RKO (cell line): Measurements from ENCODE around the gene PLOD2.

Experiments used
- DNase-seq: peaks from one replicate; pipeline ENCODE4 v3.0.0-alpha.2; 2016; ENCODE audit warnings: low spot score

The PLOD2 gene

DNA sequence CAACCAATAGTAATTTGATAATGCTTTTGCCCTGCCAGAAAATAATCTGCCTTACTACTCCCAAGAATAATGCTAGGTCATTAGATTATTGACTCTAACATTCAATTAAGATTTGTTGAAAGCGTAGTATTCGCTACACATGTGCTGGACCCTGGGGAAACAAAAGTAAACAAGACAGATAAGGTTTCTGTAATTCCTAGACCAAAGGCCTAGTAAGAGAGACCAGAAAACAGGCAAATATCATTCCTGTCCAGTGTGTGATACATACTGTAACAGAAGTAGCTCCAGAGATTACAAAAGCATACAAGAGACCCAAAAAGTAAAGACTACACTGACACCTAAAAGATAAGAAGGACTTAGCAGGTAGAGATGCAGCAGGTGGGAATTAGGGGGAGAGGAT, 60.8 kb downstream of the PLOD2 start:
- DNase-seq, result no peak

DNA sequence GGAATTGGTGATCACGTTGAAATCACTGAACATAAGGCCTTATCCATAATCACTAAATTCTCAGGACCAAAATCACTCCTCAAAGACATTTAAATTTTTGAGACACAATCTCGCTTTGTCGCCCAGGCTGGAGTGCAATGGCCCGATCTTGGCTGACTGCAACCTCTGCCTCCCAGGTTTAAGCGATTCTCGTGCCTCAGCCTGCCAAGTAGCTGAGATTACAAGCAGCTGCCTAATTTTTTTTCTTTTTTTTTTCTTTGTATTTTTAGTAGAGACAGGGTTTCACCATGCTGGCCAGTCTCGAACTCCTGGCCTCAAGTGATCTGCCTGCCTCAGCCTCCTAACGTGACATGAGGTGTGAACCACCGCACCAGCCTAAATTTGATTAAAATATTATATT, 61.7 kb downstream of the PLOD2 start:
- no peak for DNase-seq

DNA sequence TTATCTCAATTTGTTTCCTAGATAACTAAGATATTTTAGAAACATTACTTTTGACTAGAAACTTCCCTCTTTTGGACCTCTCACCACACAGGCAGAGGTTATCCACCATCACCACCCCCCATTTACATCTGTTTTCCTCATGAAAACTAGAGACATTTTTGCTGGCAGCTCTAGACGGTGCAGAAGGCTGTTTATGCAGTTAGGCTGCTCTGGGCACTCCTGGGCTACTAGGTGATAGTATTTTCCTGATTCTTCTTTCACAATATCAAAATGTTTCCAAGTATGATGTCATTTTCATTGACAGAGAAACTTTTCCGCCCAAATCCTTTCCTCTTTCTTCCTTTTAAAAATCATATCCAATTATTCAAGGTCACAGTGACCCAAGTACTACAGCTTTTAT, 67.1 kb downstream of the PLOD2 start:
- DNase-seq, result no peak

DNA sequence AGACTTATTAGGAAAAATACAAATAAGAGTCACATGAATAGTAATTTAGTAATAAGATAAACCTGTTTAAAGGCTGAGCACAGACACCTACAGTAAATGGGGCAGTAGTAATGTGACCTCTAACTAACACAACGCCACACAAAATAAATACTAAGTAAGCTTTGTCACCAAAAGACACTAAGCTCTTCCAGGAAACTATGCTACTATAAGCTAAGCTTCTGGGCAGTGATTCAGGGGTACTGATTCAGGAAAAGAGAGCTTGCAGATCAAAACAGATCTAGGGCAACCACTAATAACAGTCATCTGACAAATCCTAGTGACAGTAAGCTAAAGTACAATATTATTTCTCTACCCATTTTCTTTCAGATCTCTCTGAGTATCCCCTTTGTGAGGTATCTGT, 68.8 kb downstream of the PLOD2 start:
- no peak for DNase-seq

DNA sequence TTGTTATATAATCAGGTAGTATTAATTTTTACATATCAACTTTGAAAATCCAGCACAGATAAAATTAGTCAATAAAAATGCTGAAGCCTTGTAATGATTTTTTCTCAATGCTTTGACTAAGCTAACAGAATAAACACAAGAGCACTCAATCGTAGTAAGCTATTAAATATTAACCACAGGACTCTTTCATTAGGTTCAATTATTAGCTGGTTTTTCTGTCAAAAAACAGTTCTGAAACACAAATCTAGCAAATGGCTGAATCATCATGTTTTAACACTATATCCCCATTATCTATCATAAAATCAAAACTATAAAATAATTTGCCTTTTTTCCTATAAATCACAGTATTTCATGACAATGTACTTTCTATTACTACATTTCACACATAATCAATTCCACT, 69.6 kb downstream of the PLOD2 start:
- no peak for DNase-seq

DNA sequence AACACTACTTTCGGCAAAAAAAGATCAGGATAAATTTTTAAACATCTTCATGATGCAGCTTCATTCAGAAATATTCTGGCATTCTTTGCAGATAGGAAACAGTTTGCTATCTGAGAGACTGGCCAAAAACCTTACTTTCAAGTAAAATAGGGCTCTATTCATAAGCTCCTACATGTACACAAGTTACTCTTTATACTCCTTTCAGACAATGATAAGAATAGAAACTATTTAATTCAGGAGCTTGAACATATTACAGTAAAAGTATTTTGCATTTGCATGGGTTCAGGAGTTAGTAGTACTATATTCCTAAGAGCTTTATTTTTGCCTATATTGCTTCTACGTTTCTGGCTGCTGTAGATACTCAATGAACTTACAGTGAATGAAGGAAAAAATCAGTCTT, 70.5 kb downstream of the PLOD2 start:
- no peak for DNase-seq

DNA sequence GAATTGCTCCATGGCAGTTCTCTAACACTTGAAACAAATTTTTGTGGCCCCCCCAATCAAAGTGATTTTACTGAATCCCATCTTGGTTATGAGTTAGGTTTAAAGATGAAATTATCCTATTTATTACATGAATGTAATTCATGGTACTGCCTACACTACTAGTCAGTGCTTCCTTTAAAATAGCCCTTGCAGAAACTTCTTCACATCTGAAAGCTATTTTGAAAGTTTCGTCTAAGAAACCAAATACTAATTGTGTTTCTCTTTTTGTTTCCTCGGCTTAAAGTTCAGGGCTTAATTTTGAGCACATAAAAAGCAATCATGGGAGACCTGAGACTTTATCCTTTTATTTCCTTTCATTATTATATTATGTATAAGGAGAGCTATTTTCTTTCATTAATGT, 72.1 kb downstream of the PLOD2 start:
- no peak for DNase-seq

DNA sequence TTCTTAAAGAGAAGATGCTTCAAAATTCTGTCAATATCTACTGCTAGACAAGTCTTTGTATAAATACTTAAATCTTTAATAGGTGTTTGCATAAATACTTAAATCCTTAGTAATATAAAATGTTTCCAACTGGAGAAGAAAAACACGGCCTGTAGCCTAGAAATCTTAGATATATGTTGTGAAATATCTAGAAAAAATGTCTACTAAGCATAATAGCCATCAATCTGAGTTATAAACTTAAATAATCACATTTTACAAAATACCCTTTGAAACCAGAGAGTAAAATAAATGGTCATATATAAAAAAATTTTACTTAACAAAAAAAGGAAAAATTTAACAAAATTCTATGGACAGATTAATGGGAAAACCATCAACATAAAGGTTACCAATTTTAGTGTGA, 73.9 kb downstream of the PLOD2 start:
- DNase-seq, result no peak

DNA sequence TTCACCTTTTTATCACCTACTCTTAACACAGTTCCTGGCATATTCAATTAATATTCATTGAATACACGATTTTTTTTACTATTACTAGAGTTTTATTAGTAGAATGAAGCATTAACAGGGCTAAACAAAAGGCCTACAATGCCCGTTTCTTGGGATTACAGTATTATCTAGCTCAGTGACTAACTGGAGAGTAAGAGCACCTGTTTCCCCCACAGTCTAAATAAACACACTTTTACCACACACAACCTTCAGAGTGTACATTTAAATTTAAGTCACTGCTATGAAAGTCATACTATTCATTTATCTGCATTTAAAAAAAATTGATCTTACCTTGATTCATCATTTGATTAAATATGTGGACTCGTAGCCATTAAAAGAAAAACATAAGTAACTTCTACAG, 74.8 kb downstream of the PLOD2 start:
- DNase-seq, result no peak

DNA sequence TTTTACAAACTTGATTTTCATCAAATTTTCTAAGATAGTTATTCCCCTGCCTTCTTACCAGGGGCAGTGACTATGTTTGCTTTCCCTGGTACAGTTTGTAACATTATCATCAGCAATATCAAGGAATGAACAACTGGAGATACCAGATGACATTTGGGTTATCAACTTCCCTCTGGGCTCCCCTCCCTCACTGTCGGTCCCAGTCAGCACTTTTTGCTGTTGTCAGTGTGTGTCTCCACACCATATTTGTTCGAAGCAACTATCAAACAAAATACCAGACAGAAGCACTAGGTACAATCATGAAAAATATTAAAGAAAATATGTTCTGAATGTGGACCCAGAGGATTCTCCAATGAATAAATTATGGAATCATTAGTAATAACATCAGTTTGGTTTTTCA, 75.3 kb downstream of the PLOD2 start:
- no peak for DNase-seq

DNA sequence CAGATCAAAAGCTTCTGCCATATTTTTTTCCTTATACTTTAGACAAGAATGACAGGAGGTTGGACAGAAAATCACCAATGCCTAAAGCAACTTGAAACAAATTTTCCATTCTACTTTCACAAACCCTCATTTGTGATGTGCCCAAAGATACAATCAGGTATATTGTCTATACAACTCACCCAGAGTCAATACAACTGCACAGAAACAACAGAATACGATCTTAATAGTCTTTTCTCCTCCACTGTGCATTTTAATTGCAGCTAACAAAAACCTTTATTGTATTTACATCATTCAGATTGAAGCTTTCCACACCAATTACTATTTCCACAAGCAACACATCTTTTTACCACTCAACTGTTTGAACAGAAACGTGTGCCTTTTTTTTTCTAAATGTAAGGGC, 80.4 kb downstream of the PLOD2 start:
- DNase-seq, result no peak

DNA sequence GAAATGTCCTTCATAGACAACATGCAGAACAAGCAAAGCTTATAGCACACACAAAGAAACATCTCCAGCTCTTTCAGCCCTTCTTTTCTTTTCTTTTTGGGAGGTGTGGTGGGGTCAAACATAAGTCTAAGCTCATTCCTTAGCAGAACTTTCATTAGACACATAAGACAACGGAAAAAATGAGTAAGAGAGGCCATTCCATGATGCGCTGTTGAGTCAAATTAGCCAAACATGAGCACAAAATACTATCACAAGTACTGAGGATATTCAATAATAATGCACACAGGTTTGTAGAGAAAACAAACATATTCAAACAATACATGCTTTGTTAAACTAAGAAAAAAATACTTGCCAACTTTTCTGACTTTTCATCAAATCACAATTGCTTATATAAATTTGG, 83.0 kb downstream of the PLOD2 start:
- DNase-seq, result peak; percentile 17

DNA sequence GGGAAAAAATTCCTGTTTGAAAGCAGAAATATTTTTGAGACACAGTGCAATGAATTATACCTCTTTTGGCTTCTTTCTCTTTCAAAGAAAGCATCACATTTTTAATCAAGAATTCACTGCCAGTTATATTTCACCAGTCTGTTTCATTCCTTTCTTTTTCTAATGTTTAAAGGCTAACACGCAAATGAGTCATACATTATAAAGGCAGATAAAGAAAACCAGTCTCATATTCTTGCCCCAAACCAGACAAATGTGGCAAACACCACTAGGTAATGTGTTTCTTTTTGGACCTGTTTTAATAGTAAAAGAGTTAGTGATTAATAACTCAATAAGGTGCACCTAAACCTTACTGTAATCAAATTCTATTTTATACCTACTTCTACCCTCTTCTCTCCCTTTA, 83.8 kb downstream of the PLOD2 start:
- no peak for DNase-seq

DNA sequence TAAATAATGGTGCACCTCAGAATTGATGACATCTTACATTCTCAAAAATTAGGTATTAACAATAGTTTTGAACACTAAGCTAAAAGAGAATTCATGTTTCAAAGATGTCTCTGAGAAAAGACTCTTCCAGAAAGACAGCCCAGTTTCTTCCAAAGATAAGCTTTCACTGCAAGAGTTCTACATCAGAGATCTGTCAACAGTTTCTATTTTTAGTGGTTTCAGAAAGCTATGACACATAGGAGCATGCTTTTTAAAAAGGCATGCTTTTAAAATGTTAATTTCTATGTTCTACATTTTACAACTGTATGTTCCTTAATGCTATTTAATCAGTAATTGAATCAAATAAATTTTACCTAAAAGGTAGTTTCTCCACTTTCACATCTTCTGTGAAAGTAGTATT, 88.2 kb downstream of the PLOD2 start:
- no peak for DNase-seq

DNA sequence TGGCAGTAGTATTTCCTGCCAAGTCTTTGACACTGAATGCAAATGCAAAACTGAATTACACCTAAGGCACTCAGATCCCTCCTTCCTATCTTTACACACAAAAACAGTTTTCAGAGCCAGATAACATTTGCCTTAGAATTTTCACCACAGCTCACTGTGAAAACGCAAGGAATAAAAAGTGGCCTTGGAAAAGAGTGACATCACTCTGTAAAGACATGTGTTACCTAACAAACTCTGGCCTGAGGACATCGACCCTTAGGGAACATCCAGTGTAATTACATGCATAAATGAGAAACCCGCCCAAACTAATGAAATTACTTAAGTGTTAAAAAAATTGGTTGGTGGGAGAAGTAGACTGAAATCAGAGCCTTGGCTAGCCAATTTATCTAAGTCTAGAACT, 88.9 kb downstream of the PLOD2 start:
- no peak for DNase-seq

DNA sequence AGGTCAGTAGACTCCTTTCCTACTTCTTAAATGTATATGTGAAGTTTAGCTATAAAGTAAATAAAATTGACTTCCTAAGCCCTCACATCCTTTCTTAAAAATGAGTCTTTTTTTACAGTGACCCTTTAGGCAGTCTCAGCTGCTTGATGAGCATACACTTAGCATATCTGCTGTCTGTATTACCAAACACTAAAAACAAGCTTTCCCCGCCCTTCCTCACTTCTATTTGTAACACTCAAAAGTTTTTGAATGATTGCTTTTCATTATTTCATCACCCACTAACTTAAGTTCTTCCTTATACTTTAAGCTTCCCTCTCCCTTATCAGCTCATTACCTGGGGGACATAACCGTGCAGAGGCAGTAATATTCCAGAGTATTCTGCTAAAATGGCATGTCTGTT, 89.4 kb downstream of the PLOD2 start:
- DNase-seq, result no peak

DNA sequence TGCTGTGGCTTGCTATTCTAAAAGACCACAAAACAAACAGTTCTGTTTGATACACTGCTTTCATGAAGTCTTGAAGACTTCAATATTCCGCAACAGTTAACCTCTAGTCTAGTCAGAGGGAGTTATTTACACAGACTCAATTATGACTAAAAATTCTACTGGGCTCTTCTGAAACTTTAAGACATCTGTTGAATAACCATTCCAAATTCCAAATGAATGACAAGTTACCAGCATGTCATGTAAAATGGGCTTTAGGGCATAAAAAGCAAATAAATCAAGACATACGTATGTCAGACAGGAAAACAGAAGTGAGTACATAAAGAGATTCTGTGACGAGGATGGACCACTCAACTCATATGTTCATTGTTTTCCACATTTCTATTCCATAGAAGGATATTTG, 93.9 kb downstream of the PLOD2 start:
- DNase-seq, result peak; percentile 2

DNA sequence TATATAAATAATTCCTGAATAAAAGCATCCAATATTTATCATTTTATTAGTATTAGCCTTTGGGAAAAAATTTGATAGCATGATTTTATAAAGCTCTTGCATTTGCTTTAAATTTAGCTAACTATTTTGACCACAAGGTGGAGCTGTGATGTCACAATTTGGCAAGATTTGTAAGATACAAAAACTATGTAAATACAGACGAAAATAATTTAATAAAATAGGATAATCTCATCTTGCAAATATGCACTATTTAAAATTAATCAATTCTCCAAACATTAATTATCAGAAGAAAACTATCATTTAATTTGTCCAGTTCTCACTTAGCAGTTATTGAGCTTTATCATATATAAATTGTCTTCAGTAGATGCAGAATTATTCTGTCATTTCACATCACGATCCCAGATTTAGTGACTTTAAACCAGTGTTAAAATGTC, 95.4 kb downstream of the PLOD2 start:
- peak; percentile 51 for DNase-seq

DNA sequence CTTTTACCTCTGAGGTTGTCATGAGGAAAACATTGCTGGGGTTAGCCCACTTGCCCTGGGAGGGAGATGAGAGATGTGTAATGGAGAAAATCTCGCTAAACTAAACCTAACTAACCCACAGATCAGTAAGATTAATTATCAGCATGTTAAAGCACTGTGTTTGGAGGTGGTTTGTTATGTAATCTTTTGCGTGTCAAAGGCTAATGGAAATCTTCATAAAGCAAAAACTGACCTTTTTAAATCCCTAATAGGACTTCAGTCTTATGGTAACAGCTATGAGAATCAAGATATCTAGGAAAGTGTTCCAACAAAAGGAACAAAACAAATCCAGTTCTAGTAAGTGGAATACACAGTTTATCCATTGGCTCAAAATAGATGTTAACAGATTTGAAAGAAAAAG, 102.7 kb downstream of the PLOD2 start:
- DNase-seq, result no peak

DNA sequence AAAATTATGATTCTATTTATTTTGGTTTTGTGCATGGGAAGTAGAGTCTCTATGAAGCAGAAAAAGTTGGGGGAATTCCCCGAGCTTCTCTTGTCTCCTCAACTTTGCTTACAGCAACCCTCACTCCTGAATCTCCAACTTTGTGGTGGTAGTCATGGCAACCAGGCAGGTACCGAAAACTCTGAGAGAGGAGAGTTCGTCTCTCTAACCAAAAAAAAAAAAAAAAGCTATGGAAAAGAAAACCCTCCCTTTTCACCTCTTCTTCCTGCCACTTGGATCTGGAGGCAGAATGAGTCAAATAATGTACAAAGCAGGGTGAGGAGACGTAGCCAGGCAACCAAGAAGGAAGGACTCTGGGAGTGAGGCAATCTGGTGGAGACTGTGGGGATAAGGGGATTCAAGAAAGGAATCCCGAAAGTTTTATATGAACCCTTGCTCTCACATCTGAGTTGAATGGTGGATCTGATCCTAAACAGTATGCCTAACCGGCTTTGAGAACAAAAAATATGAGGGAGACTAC, 108.1 kb downstream of the PLOD2 start:
- no peak for DNase-seq

DNA sequence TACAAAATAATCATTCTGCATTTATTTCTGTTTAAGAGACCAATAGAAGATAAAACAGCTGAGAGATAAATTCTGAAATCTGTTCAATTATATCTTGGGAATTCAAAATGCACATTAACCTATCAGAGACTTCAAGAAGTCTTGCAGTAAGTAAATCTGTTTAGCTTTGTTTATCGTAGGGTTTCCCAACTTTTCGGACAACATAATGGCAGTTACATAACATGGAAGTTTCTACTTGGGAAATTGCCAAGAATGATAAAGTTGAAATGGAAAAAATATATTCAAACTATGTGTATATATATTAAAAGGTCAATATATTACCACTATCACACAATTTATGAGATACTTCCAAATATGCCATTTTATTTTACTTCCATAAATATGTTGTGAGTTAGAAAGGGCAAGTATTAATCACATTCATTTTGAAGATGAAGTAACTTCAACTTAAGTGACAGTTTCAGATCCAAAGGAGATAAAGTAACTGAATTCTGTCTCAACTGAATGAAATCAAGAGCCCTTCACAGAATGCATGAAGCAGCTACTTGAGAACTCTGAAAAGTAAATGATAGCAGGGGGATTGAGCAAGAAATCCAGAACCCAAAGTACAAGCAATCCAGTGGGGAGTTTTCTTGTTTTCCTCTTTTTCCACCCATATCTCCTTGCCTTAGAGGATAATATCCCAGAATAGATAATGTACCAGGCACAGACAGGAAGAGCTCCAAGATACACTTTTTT, 108.8 kb downstream of the PLOD2 start:
- DNase-seq, result no peak

DNA sequence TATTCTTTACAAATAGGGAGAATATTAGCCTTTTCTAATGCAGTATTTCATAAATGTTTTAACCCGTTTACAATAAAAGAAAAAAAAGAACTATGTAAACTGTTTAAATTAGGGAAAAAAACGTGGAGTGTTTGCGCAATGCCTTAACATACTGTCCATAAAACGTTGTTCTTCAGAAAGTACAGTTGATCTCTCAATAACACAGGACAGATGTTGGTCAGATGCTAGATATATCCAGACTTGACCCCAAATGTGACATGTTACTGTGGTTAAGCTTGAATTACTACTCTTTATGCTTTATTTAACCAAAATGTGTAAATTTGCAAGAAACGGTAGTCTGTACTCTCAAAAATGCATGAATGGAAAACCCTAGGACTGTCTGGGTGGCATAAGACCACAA, 110.3 kb downstream of the PLOD2 start:
- no peak for DNase-seq

DNA sequence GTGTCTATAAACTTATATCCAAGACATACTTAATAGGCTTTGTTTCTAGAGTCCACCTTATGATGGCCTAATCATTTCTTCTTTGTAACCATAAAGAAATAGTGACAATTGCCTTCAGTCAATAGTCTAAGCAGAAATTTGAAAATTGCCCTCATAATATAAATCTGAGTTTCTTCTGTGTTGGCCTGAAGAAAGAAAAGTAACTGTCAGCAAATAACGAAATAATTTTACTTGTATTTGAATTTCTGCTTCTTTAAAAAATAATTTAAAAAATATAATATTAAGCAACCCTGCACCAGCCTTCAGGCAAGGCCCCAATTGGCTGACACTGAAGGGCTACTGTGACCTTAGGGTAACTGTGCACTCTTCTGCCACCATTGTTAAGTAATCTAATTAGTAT, 113.5 kb downstream of the PLOD2 start:
- DNase-seq, result no peak

DNA sequence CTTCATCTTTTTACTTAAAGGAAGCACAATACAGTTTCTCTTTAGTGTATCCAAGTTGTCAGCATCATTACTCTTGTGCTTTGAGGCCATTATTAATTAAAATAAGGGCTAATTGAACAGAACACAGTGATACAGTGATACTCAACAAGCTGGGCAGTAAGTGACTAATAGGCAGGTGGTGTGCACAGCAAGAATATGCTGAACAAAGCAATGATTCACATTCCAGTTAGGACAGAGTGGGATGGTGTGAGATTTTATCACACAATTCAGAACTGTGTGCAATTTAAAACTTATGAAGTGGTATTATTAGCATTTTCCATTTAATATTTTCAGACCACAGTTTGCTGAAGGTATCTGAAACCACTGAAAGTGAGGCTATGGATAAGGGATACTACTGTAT, 116.9 kb downstream of the PLOD2 start:
- DNase-seq, result no peak
